Activated CD8-positive, alpha-beta T cell treated with anti-CD3 and anti-CD28 coated beads for 36 hours (primary cell): ENCODE results near the gene ADCY7. TPM values are rescaled to one million over a fixed set of nuclear protein-coding genes. Genes with fewer than 3 reads are reported as not detected.

Source experiments
- ATAC-seq: fragments of 200-7000 bp; cut with Tn5 transposase; one replicate; pipeline ENCODE4 v1.10.0; 2021; ENCODE audit warnings: mild to moderate bottlenecking, moderate library complexity
- CTCF ChIA-PET: fragments of 350-600 bp; sonication (Branson Sonifier 250); formaldehyde crosslinking; loops from one replicate; lab custom pipeline; 2021; ENCODE audit warnings: antibody characterized with exemption; lab: Charles Lee
- POLR2A ChIA-PET: fragments of 350-600 bp; sonication (Branson Sonifier 250); formaldehyde crosslinking; loops from one replicate; lab custom pipeline; 2021; ENCODE audit warnings: antibody characterized with exemption; lab: Charles Lee
- DNase-seq: peaks from one replicate; pipeline ENCODE4 v3.0.0-alpha.2; 2020
- H3K27ac Mint-ChIP-seq: one replicate; pipeline ENCODE4 v1.8.0; 2021; ENCODE audit warnings: mild to moderate bottlenecking, mixed read lengths
- H3K27me3 Mint-ChIP-seq: one replicate; pipeline ENCODE4 v1.8.0; 2021; ENCODE audit warnings: mixed read lengths
- H3K36me3 Mint-ChIP-seq: one replicate; pipeline ENCODE4 v1.8.0; 2021; ENCODE audit warnings: low read depth, mixed read lengths
- H3K4me1 Mint-ChIP-seq: one replicate; pipeline ENCODE4 v1.8.0; 2021; ENCODE audit warnings: low read depth, mixed read lengths
- H3K4me3 Mint-ChIP-seq: one replicate; pipeline ENCODE4 v1.8.0; 2021; ENCODE audit warnings: mild to moderate bottlenecking, moderate library complexity, mixed read lengths
- H3K9me3 Mint-ChIP-seq: one replicate; pipeline ENCODE4 v1.8.0; 2021; ENCODE audit warnings: mixed read lengths
- intact Hi-C: fragments of 100-400 bp; cut with micrococcal nuclease; formaldehyde crosslinking; loops from one replicate; pipeline ENCODE4 v1.10.0; 2022
- total RNA-seq, 2 experiments: library from RNA; stranded (reverse); gene quantifications; one replicate each; pipeline ENCODE4 v1.2.3, GENCODE V29; 2021
- TF ChIP-seq, protein P1 (sequence below): fragments of 200-600 bp; IDR thresholded peaks from one replicate; pipeline ENCODE4 v1.8.0; 2022; ENCODE audit warnings: antibody characterized with exemption, mild to moderate bottlenecking

The ADCY7 gene
- total RNA-seq, 2 experiments from 2014 or later = 89.9 to 92.1 TPM

DNA sequence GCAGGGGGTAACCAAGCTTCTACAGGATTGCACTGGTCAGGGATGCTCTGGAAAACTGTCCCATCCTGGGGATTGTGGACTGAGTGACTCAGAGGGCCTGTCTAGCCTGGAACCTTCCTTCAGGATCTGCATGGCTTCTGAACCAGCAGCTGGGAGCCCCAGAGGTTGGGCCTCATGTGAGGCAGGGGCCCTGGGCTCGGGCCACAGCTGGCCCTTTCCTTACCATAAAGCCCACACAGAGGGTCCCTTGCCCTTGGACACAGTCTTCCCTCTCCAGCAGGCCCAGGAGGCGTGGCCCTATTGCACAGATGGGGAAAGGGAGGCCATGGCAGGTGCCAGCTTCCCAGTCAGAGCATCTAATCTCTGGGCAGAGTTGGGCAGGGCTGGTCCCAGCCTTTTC is 30.5 kb downstream of the ADCY7 start:
- H3K36me3 Mint-ChIP-seq = peaks cover 25% of the 10 kb centered on the region
- TF ChIP-seq, protein P1, sequence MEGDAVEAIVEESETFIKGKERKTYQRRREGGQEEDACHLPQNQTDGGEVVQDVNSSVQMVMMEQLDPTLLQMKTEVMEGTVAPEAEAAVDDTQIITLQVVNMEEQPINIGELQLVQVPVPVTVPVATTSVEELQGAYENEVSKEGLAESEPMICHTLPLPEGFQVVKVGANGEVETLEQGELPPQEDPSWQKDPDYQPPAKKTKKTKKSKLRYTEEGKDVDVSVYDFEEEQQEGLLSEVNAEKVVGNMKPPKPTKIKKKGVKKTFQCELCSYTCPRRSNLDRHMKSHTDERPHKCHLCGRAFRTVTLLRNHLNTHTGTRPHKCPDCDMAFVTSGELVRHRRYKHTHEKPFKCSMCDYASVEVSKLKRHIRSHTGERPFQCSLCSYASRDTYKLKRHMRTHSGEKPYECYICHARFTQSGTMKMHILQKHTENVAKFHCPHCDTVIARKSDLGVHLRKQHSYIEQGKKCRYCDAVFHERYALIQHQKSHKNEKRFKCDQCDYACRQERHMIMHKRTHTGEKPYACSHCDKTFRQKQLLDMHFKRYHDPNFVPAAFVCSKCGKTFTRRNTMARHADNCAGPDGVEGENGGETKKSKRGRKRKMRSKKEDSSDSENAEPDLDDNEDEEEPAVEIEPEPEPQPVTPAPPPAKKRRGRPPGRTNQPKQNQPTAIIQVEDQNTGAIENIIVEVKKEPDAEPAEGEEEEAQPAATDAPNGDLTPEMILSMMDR = no peak

DNA sequence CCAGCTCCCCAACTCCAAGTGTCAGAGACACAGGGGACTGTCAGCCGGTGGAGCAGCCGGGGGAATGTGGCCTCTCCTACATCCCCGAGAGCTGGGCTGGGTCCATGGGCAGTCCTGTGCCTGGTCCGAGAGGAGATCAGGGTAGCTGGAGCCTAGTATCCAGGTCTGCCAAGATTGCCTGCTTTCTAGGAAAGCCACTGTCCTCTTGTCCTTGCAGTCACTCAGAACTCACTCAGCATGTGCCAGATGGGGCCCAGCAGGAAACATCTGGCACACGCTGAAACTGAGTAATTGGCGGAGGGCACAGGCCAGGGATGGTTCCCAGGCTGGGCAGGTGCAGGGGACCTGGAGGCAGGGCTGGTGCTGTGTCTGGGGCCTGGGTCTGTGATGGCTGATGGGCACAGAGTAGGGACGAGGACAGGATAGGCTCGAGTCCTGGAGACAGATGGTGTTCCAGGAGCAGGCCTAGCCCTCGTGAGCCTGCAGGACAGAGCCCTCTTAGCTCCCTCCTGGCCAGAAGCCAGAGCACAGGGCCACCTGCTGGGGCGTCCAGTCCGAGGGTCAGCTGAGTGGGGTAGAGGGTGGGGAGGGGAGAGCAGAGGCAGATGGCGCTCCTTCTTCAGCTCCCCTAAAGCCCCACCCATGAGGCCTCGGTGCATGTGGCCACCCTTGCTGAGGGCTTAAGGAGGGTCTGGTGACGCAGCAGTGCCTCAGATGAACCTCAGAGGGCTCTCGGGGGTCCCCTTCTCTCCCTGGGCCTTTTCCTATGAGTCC is 31.1 kb downstream of the ADCY7 start:
- TF ChIP-seq, protein P1 = no peak
- POLR2A ChIA-PET = interaction anchor here (1.1 to 2.5 kb wide), 6 partner anchors 12 to 215 kb away, joined by 3 to 6 read pairs (median 4); no protein-coding TSS in a partner anchor

More for the DNA sequence above, 30.5 kb downstream of the ADCY7 start:
- ATAC-seq = no peak
- intact Hi-C loops = no loop called here
- ChIA-PET CTCF (interaction anchor here (1.4 kb wide), 1 partner anchor 30 kb away, joined by 3 read pairs; no protein-coding TSS in a partner anchor), POLR2A (interaction anchor here (1.1 to 2.5 kb wide), 5 partner anchors 11 to 214 kb away, joined by 3 to 6 read pairs (median 3); no protein-coding TSS in a partner anchor)
- H3K27ac Mint-ChIP-seq = peak overlapping the region; percentile 15
- H3K4me1 Mint-ChIP-seq = peaks cover 5% of the 10 kb centered on the region
- H3K4me3 Mint-ChIP-seq = no peak overlapping the region
- DNase-seq = no peak
- no peaks in the 10 kb centered on the region for H3K9me3 Mint-ChIP-seq
- H3K27me3 Mint-ChIP-seq = no peaks in the 10 kb centered on the region

DNA sequence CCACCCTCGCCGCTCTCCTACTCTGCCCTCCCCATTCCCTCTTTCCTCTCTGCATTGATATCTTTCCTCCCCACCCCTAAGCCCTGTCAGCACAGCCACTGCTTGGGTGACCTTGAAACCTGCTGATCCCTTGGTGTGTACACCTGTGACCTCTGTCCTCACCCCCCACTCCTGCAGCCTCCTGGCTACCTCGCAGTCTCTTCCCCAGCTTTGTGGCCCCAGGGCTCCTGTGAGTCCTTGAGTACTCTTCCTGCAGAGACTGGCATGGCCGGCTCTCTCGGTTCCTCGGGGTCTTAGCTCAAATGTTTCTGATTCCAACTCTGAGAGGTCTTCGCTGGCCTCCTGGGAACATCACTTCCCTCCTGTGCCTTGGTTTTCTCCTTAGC is 31.7 kb downstream of the ADCY7 start:
- ChIA-PET POLR2A (interaction anchor here (1.4 to 1.9 kb wide), 3 partner anchors 12 to 23 kb away, joined by 3 to 5 read pairs (median 5); no protein-coding TSS in a partner anchor), CTCF (interaction anchor here (0.9 to 1.4 kb wide), 3 partner anchors 20 to 509 kb away, joined by 3 read pairs; no protein-coding TSS in a partner anchor)
- no peak for ATAC-seq
- Mint-ChIP-seq H3K27me3 (no peaks in the 10 kb centered on the region), H3K36me3 (peaks cover 20% of the 10 kb centered on the region), H3K9me3 (no peaks in the 10 kb centered on the region), H3K4me1 (peaks cover 5% of the 10 kb centered on the region), H3K4me3 (no peak overlapping the region), H3K27ac (peak overlapping the region; percentile 10)
- DNase-seq = no peak
- intact Hi-C loops = no loop called here
- TF ChIP-seq, protein P1 = no peak

More for the DNA sequence above, 31.1 kb downstream of the ADCY7 start:
- Mint-ChIP-seq H3K4me1 (peaks cover 5% of the 10 kb centered on the region), H3K27me3 (no peaks in the 10 kb centered on the region), H3K9me3 (no peaks in the 10 kb centered on the region), H3K36me3 (peaks cover 23% of the 10 kb centered on the region), H3K27ac (peak overlapping the region; percentile 10), H3K4me3 (no peak overlapping the region)
- CTCF ChIA-PET = interaction anchor here (0.9 to 1.4 kb wide), 4 partner anchors 19 to 509 kb away, joined by 3 read pairs; no protein-coding TSS in a partner anchor
- ATAC-seq = no peak
- intact Hi-C loops = no loop called here
- DNase-seq = no peak

DNA sequence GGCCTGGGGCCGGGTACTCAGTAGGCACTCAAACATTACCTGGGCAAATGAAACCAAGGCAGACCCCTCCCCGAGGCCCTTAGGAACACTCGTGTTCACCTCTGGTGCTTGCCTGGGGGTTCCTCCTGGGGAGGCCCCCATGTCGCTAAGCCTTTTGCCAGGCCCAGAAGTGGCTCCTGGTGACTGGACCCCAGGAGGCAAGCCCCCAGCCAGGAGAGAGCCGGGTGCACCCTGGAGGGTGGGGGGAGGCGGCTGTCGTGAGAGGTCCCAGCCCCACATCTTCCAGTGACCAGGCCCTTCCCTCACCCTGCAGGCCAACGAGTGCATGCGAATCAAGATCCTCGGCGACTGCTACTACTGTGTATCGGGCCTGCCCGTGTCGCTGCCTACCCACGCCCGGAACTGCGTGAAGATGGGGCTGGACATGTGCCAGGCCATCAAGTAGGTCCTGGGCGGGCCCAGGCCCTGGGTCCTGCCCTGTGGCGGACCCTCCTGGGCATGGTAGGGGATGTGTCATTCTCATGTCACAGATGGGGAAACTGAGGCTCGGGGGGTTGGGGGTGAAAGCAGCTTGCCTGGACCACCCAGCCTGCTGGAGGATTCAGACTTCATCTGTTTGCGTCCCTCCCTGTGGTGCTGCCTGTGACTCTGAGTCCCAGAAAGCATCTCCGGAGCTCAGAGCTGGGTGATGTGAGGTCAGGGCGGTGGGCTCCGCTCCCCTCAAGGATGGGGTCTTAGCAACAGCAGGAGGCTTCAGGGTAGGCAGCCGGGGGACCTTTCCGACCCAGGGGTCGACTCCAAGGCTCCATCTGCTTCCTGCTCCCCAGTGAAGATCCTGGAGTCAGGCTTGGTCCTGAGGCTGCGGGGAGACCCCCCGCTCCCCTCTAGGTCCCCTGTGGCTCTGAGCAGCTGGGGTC is 32.5 kb downstream of the ADCY7 start:
- no peak for ATAC-seq
- peaks cover 5% of the 10 kb centered on the region for H3K4me1 Mint-ChIP-seq
- DNase-seq = no peak
- intact Hi-C loops = no loop called here
- TF ChIP-seq, protein P1 = no peak
- no peak overlapping the region for H3K27ac Mint-ChIP-seq
- no peaks in the 10 kb centered on the region for H3K9me3 Mint-ChIP-seq
- CTCF ChIA-PET = interaction anchor here (1.0 to 1.4 kb wide), 2 partner anchors 21 to 508 kb away, joined by 3 read pairs; no protein-coding TSS in a partner anchor
- H3K4me3 Mint-ChIP-seq = no peak overlapping the region
- peaks cover 17% of the 10 kb centered on the region for H3K36me3 Mint-ChIP-seq
- H3K27me3 Mint-ChIP-seq = no peaks in the 10 kb centered on the region
- POLR2A ChIA-PET = interaction anchor here (1.4 to 1.7 kb wide), 2 partner anchors 11 to 14 kb away, joined by 3 to 5 read pairs; no protein-coding TSS in a partner anchor
